GM18511 (cell line): ENCODE measurements around the gene DPYSL4.

ENCODE experiments used
- ATAC-seq: cut with Tn5 transposase; IDR thresholded peaks from one replicate; pipeline ENCODE4 v1.9.1; 2021; ENCODE audit warnings: mild to moderate bottlenecking, moderate library complexity; ENCODE audit not compliant: unreplicated experiment

The DPYSL4 gene

GRCh38 chr10:132192991-132193665 lies 6.4 kb downstream of the DPYSL4 start:
- ATAC-seq = no peak

GRCh38 chr10:132193907-132194552 lies 7.3 kb downstream of the DPYSL4 start:
- no peak for ATAC-seq

- ATAC-seq = no peak
Observed at GRCh38 chr10:132194726-132195125, 8.0 kb downstream of the DPYSL4 start.

- ATAC-seq = no peak
Observed at GRCh38 chr10:132195366-132196075, 8.8 kb downstream of the DPYSL4 start.

GRCh38 chr10:132196178-132197113 lies 9.7 kb downstream of the DPYSL4 start:
- ATAC-seq = no peak

GRCh38 chr10:132197271-132198067 lies 10.7 kb downstream of the DPYSL4 start:
- ATAC-seq = no peak

- no peak for ATAC-seq
Observed at GRCh38 chr10:132198068-132198370, 11.3 kb downstream of the DPYSL4 start.

GRCh38 chr10:132198381-132199181 lies 11.8 kb downstream of the DPYSL4 start:
- ATAC-seq = no peak

GRCh38 chr10:132199268-132199853 lies 12.6 kb downstream of the DPYSL4 start:
- ATAC-seq = no peak

- no peak for ATAC-seq
Observed at GRCh38 chr10:132199854-132200311, 13.1 kb downstream of the DPYSL4 start.

GRCh38 chr10:132200344-132201110 lies 13.8 kb downstream of the DPYSL4 start:
- no peak for ATAC-seq

GRCh38 chr10:132201111-132201969 lies 14.6 kb downstream of the DPYSL4 start:
- ATAC-seq = no peak

GRCh38 chr10:132202070-132202970 lies 15.6 kb downstream of the DPYSL4 start:
- ATAC-seq = no peak

GRCh38 chr10:132203256-132204077 lies 16.7 kb downstream of the DPYSL4 start:
- no peak for ATAC-seq

- ATAC-seq = no peak
Observed at GRCh38 chr10:132204078-132204780, 17.5 kb downstream of the DPYSL4 start.
